Suppressor macrophage treated with lipopolysaccharide for 1 hour (primary cell): ENCODE data around the gene LPCAT2.
"Not testable (repeated sequence)": the region's sequence is repeated elsewhere in the genome, so short reads cannot be mapped to it uniquely, and the experiment has no call there.

Source experiments
- DNase-seq, 3 donors: peaks; one replicate each; pipeline ENCODE4 v3.0.0-alpha.2; 2020 to 2022

The LPCAT2 gene

DNA sequence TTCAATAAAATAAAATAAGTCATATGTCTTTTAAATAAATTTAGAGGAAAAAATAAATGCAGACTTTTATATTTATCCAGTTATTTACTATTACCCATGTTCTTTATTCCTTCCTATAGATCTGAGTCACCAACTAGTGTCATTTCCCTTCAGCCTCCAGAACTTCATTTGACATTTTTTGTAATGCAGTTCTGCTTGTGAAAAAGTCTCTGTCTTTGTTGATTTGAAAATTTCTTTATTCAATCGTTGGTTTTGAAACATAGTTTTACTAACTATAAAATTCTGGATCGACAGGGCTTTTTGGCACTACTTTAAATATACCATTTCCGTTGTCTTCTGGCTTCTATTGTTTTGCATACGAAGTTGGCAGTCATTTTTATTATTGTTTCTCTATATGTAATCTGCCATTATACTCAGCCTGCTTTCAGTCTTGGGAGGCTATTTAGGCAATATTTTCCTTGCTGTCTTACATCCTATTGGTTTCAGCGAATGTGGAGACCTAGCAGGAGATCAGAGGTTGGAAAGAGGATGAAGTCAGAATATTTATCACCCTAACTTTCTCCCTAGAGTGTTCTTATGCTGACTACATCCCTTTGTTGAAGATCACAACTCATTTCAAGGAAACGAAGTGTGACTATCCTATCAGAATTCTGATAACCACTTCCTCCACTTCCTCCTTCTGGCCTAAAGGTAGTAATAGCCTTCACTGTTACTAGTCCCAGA, 104.9 kb downstream of the LPCAT2 start:
- DNase-seq = no peak

DNA sequence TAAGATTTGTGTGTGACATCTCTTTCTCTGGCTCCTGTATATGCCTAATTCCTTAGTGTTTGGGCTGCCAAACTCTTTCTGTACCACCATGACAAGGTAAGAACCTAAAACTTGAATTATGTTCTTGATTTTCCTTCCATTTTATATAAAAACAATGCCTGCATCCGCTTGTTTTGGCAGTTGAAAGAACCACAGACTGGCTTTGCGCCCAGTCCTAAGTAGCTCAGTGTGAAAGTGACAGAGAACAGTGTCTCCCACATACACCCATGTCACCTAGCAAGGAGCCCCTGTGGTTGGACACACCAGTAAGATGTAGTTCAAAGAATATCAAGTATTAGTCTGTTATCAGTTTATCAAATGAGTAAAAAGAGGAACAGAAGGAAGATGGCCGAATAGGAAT, 106.2 kb downstream of the LPCAT2 start:
- no peak for DNase-seq

GRCh38 chr16:55615670-55616069, 106.8 kb downstream of the LPCAT2 start:
- not testable (repeated sequence) for DNase-seq

- DNase-seq = no peak
Observed at GRCh38 chr16:55621771-55622170, 112.9 kb downstream of the LPCAT2 start.

DNA sequence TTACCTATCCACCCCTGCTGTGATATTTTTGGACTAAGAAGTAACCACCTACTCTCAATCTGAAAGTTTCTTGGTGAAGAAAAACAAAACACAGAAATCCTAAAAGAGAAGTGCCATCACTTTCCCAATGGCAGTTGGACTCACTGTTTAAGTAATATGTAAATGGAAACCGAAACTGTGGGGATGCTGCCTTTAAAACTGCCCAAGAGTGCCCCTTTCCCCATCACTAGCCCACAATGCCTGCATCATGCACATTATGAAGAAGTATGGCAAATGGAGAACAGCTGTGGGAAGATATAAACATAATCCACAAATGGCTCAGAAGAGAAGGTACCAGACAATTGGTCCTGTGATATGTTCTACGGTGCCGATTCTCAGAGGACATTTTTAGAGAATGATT, 113.4 kb downstream of the LPCAT2 start:
- peak; percentile 64 to 79 (median 69) for DNase-seq

- DNase-seq = no peak
Observed at GRCh38 chr16:55622930-55623561, 114.2 kb downstream of the LPCAT2 start.

- no peak for DNase-seq
Observed at GRCh38 chr16:55623640-55624039, 114.8 kb downstream of the LPCAT2 start.

DNA sequence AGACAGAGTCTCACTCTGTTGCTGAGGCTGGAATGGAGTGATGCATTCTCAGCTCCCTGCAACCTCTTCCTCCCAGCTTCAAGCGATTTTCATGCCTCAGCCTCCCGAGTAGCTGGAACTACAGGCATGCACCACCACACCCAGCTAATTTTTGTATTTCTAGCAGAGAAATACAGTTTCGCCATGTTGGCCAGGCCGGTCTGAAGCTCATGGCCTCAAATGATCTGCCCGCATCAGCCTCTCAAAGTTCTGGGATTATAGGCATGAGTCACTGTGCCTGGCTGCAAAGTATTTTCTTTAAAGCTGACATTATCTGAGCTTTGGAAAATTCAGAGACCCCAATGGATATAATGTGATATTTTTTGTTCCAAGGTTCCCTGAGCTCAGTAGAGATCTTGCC, 115.8 kb downstream of the LPCAT2 start:
- DNase-seq = no peak

- no peak for DNase-seq
Observed at GRCh38 chr16:55625843-55626242, 117.0 kb downstream of the LPCAT2 start.

GRCh38 chr16:55628306-55628968, 119.6 kb downstream of the LPCAT2 start:
- DNase-seq = no peak

- DNase-seq = no peak
Observed at GRCh38 chr16:55630774-55631173, 121.9 kb downstream of the LPCAT2 start.

DNA sequence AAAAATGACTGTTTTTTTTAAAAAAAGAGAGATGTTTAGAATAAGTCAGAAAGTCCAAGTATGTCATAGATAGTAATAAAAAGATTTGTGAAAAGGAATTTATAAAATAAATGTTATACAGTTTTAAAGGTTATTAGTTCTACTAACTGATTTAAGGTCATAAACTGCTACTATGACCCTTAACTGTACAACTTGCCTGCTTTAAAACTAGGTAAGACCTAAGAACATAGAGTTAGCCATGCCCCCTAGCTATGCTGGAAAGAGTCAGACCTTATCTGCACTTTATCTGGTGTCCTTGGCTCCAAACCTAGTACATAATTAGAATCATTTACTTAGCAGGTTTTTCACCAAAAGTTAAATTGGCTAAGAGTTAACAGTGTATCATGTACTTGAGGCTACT, 123.4 kb downstream of the LPCAT2 start:
- no peak for DNase-seq

DNA sequence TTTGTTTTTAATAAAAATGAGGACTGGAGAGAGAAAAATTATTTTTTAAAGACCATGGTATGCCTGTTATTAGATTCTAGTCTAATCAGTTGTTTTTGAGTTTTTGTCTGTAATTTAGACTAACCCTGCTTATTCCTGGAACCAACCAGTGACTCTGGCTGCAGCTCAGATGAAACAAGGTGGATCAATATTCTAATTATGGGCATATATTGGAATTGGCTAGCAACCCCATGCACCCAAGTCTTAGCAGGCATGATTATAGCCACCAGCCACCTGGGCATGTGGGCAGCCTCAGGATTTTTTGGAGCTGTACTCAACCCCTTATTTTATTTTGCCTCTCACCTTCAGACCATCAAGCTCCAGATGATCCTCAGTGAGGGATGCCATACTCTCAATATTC, 125.3 kb downstream of the LPCAT2 start:
- DNase-seq = no peak
